ENCODE data around the gene AQP12A.
"Not testable (repeated sequence)": the region's sequence is repeated elsewhere in the genome, so short reads cannot be mapped to it uniquely, and the experiment has no call there.

- not testable (repeated sequence) for TF ChIP-seq CTCF, POLR2A (IDR thresholded peaks at IDR 0.05)
Observed at GRCh38 chr2:240682431-240683224, 9.0 kb upstream of the AQP12A start, which contains the start of gene AQP12B.

All from body of pancreas (tissue), 4 donors.